Neural cell (in vitro differentiated cells): ENCODE results near the gene ELN. TPM values are rescaled to one million over a fixed set of nuclear protein-coding genes. Genes with fewer than 3 reads are reported as not detected.
"Not testable (repeated sequence)": the region's sequence is repeated elsewhere in the genome, so short reads cannot be mapped to it uniquely, and the experiment has no call there.

ENCODE experiments used
- H2AFZ ChIP-seq: fragments of 200-600, 300-800 bp; sonication (generic), shearing (Covaris generic); 2 replicates; pipeline ENCODE4 v1.6.0; 2014; ENCODE audit warnings: low read depth, mild to moderate bottlenecking, antibody characterized with exemption, low read length, moderate library complexity
- H3F3A ChIP-seq: fragments of 200-600 bp; shearing (Covaris generic); 2 replicates; pipeline ENCODE4 v1.6.1; 2016; ENCODE audit warnings: mild to moderate bottlenecking, moderate library complexity, mixed read lengths, antibody characterized with exemption, low read length; ENCODE audit not compliant: insufficient read depth, poor library complexity, severe bottlenecking
- H3K27ac ChIP-seq: fragments of 200-600, 300-800 bp; sonication (generic), shearing (Covaris generic); 2 replicates; pipeline ENCODE4 v1.5.1; 2014; ENCODE audit warnings: mild to moderate bottlenecking, low read length, moderate library complexity
- H3K27me3 ChIP-seq: fragments of 300-800, 200-600 bp; sonication (generic), shearing (Covaris generic); 2 replicates; pipeline ENCODE4 v1.6.0; 2014; ENCODE audit warnings: mild to moderate bottlenecking, low read depth, low read length, moderate library complexity; ENCODE audit not compliant: insufficient read depth
- H3K36me3 ChIP-seq: fragments of 300-800, 200-600 bp; sonication (generic), shearing (Covaris generic); 2 replicates; pipeline ENCODE4 v1.5.1; 2014; ENCODE audit warnings: mild to moderate bottlenecking, antibody characterized with exemption, low read length, moderate library complexity; ENCODE audit not compliant: insufficient read depth
- H3K4me2 ChIP-seq: fragments of 300-800, 200-600 bp; sonication (generic), shearing (Covaris generic); 2 replicates; pipeline ENCODE4 v1.6.0; 2014; ENCODE audit warnings: mild to moderate bottlenecking, low read length
- H3K4me3 ChIP-seq: fragments of 300-800, 200-600 bp; sonication (generic), shearing (Covaris generic); 2 replicates; pipeline ENCODE4 v1.5.1; 2014; ENCODE audit warnings: mild to moderate bottlenecking, low read length, moderate library complexity
- H3K79me2 ChIP-seq: fragments of 200-600 bp; shearing (Covaris generic); replicated peaks from 2 replicates; pipeline ENCODE4 v1.6.0; 2014; ENCODE audit warnings: mild to moderate bottlenecking, low read length, moderate library complexity; ENCODE audit not compliant: insufficient read depth
- H3K9ac ChIP-seq: fragments of 300-800, 200-600 bp; sonication (generic), shearing (Covaris generic); 2 replicates; pipeline ENCODE4 v1.6.1; 2016; ENCODE audit warnings: mild to moderate bottlenecking, low read length, mixed read lengths
- H3K9me2 ChIP-seq: fragments of 200-600 bp; shearing (Covaris generic); 2 replicates; pipeline ENCODE4 v1.6.1; 2016; ENCODE audit warnings: mild to moderate bottlenecking, low read length, mixed read lengths; ENCODE audit not compliant: insufficient read depth
- H3K9me3 ChIP-seq: fragments of 200-600, 300-800 bp; sonication (generic), shearing (Covaris generic); 2 replicates; pipeline ENCODE4 v1.6.1; 2016; ENCODE audit warnings: mild to moderate bottlenecking, mixed run types, low read length, moderate library complexity, mixed read lengths
- H4K20me1 ChIP-seq: fragments of 200-600 bp; shearing (Covaris generic); 2 replicates; pipeline ENCODE4 v1.6.1; 2016; ENCODE audit warnings: mild to moderate bottlenecking, mixed run types; ENCODE audit not compliant: insufficient read depth
- EP300 ChIP-seq: fragments of 450-650 bp; conservative IDR thresholded peaks from 2 replicates; pipeline ENCODE4 v1.6.1; 2014; ENCODE audit warnings: antibody characterized with exemption, mild to moderate bottlenecking, moderate library complexity; ENCODE audit not compliant: poor library complexity, severe bottlenecking
- EZH2 ChIP-seq: fragments of 200-600, 300-800 bp; shearing (Covaris generic), sonication (generic); IDR thresholded peaks from 2 replicates; pipeline ENCODE4 v1.6.1; 2014; ENCODE audit warnings: antibody characterized with exemption, low read length, borderline replicate concordance, mild to moderate bottlenecking; ENCODE audit not compliant: insufficient read depth, poor library complexity, severe bottlenecking
- MXI1 ChIP-seq: fragments of 450-650 bp; conservative IDR thresholded peaks from 2 replicates; pipeline ENCODE4 v1.6.1; 2014; ENCODE audit warnings: antibody characterized with exemption, mild to moderate bottlenecking; ENCODE audit not compliant: poor library complexity, severe bottlenecking
- POLR2AphosphoS5 ChIP-seq: IDR thresholded peaks from 2 replicates; pipeline ENCODE4 v1.6.1; 2012
- RAD21 ChIP-seq: fragments of 450-650 bp; conservative IDR thresholded peaks from 2 replicates; pipeline ENCODE4 v1.6.1; 2014; ENCODE audit warnings: antibody characterized with exemption, mild to moderate bottlenecking, moderate library complexity
- SMC3 ChIP-seq: fragments of 450-650 bp; conservative IDR thresholded peaks from 2 replicates; pipeline ENCODE4 v1.6.1; 2014; ENCODE audit warnings: antibody characterized with exemption, mild to moderate bottlenecking, moderate library complexity; ENCODE audit not compliant: poor library complexity
- TAF1 ChIP-seq: IDR thresholded peaks from 2 replicates; pipeline ENCODE4 v1.6.1; 2012; ENCODE audit warnings: low read depth
- polyA plus RNA-seq: library from polyadenylated mRNA; depleted of rRNA; stranded (reverse); fragments of >200 nt; gene quantifications from 2 replicates; pipeline ENCODE4 v1.2.3, GENCODE V29; 2014
- TF ChIP-seq, protein P1 (sequence below): IDR thresholded peaks from 2 replicates; pipeline ENCODE4 v1.6.1; 2012; ENCODE audit warnings: borderline replicate concordance
- TF ChIP-seq, protein P2 (sequence below): fragments of 450-650 bp; IDR thresholded peaks from 2 replicates; pipeline ENCODE4 v1.5.1; 2014; ENCODE audit warnings: antibody characterized with exemption, mild to moderate bottlenecking, moderate library complexity; ENCODE audit not compliant: poor library complexity, severe bottlenecking

The ELN gene
- polyA plus RNA-seq, 1 donor from 2014 or later = not detected

DNA sequence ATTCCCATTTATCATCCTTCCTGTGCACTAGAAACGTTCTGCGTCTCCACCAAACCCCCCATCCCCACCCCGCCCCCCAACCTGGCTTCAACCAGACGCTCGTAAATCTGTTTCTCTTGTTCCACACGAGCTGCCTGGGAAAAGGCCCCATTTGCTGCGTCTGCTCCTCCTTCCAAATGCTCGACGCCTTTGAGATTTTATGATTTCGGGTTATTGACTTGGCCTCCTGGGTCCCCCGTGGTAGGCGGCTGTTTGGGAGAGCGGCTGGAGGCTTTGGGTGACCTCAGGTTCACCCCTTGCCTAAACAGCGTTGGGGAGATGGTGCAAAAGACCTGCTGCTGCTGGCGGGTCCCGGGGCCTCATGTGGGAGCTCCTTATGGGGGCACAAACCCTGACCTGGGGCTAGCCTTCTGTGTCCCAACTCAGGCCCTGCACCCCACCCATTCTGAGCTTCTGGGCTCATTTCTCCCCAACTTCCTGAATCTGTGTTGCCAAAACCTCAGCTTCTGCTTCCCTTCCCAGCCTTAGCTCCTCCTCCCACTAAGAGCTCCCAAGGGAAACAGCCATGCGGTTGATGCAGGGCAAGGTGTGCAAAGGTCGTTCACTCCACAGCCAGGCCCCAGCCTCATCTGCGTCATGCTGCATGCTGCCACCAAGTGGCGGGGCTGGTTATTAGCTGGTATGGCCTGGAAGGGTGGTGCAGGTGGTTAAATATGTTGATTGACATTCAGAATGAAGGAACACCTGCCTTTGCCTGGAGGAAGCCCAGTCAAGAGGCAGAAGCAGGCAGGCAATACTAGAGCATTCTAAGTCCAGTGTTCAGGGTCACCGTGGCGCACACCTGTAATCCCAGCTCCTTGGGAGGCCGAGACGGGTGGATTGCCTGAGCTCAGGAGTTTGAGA is 49.1 kb upstream of the ELN start:
- no peaks in the 10 kb centered on the region for H3K27me3 ChIP-seq
- no peaks in the 10 kb centered on the region for H4K20me1 ChIP-seq
- no peaks in the 10 kb centered on the region for H3K9me3 ChIP-seq
- H3K4me2 ChIP-seq = no peak overlapping the region
- H3K79me2 ChIP-seq = no peaks in the 10 kb centered on the region
- TF ChIP-seq MXI1 (no peak), TAF1 (no peak), POLR2AphosphoS5 (no peak), RAD21 (no peak), EP300 (no peak), SMC3 (no peak), EZH2 (no peak)
- TF ChIP-seq, protein P1, sequence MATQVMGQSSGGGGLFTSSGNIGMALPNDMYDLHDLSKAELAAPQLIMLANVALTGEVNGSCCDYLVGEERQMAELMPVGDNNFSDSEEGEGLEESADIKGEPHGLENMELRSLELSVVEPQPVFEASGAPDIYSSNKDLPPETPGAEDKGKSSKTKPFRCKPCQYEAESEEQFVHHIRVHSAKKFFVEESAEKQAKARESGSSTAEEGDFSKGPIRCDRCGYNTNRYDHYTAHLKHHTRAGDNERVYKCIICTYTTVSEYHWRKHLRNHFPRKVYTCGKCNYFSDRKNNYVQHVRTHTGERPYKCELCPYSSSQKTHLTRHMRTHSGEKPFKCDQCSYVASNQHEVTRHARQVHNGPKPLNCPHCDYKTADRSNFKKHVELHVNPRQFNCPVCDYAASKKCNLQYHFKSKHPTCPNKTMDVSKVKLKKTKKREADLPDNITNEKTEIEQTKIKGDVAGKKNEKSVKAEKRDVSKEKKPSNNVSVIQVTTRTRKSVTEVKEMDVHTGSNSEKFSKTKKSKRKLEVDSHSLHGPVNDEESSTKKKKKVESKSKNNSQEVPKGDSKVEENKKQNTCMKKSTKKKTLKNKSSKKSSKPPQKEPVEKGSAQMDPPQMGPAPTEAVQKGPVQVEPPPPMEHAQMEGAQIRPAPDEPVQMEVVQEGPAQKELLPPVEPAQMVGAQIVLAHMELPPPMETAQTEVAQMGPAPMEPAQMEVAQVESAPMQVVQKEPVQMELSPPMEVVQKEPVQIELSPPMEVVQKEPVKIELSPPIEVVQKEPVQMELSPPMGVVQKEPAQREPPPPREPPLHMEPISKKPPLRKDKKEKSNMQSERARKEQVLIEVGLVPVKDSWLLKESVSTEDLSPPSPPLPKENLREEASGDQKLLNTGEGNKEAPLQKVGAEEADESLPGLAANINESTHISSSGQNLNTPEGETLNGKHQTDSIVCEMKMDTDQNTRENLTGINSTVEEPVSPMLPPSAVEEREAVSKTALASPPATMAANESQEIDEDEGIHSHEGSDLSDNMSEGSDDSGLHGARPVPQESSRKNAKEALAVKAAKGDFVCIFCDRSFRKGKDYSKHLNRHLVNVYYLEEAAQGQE = no peak
- TF ChIP-seq, protein P2, sequence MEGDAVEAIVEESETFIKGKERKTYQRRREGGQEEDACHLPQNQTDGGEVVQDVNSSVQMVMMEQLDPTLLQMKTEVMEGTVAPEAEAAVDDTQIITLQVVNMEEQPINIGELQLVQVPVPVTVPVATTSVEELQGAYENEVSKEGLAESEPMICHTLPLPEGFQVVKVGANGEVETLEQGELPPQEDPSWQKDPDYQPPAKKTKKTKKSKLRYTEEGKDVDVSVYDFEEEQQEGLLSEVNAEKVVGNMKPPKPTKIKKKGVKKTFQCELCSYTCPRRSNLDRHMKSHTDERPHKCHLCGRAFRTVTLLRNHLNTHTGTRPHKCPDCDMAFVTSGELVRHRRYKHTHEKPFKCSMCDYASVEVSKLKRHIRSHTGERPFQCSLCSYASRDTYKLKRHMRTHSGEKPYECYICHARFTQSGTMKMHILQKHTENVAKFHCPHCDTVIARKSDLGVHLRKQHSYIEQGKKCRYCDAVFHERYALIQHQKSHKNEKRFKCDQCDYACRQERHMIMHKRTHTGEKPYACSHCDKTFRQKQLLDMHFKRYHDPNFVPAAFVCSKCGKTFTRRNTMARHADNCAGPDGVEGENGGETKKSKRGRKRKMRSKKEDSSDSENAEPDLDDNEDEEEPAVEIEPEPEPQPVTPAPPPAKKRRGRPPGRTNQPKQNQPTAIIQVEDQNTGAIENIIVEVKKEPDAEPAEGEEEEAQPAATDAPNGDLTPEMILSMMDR = no peak
- no peak overlapping the region for H2AFZ ChIP-seq
- H3K27ac ChIP-seq = no peak overlapping the region
- H3F3A ChIP-seq = no peaks in the 10 kb centered on the region
- H3K9ac ChIP-seq = no peak overlapping the region
- no peaks in the 10 kb centered on the region for H3K36me3 ChIP-seq
- no peaks in the 10 kb centered on the region for H3K9me2 ChIP-seq
- no peak overlapping the region for H3K4me3 ChIP-seq

DNA sequence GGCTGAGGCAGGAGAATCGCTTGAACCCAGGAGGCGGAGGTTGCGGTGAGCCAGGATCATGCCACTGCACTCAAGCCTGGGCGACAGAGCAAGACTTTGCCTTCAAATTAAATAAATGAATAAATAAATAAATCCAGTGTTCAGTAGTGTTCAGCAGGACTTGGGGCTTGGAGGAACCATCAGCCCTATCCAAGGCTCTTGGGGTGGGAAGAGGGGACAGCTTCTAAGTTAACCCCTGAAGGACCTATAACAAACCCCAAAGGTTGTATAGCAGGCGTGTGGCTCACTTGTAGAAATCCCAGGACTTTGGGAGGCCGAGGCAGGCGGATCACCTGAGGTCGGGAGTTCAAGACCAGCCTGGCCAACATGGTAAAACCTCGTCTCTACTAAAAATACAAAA is 48.3 kb upstream of the ELN start:
- not testable (repeated sequence) for H3K4me2 ChIP-seq, H4K20me1 ChIP-seq, H3F3A ChIP-seq, H3K36me3 ChIP-seq, H3K27ac ChIP-seq, H3K4me3 ChIP-seq, H2AFZ ChIP-seq, H3K9me3 ChIP-seq, H3K27me3 ChIP-seq, H3K9me2 ChIP-seq, H3K9ac ChIP-seq, H3K79me2 ChIP-seq
